ENCODE results near the gene ATP11A.

The ATP11A gene

GRCh38 chr13:112928972-112929782 lies 239.3 kb downstream of the ATP11A start (continued):
- no peak for TF ChIP-seq ZNF549 (tag by site-specific recombination; IDR thresholded peaks at IDR 0.05)
- no peak for TF ChIP-seq CTCF (tag by site-specific recombination; IDR thresholded peaks at IDR 0.05)
- TF ChIP-seq ZNF354C (tag by site-specific recombination; IDR thresholded peaks at IDR 0.05; ENCODE audit: borderline replicate concordance, low read depth): no peak
- no peak for TF ChIP-seq ZNF146 (tag by site-specific recombination; IDR thresholded peaks at IDR 0.05)
- 0 out of 2 replicates have a peak, but pooled peaks have one; percentile 44 for TF ChIP-seq ZNF2 (tag by site-specific recombination; IDR thresholded peaks at IDR 0.05)
- TF ChIP-seq ZNF513 (tag by site-specific recombination; IDR thresholded peaks at IDR 0.05): no peak
- no peak for TF ChIP-seq KLF16 (tag by site-specific recombination; IDR thresholded peaks at IDR 0.05)
- no peak for TF ChIP-seq ZEB2 (tag by site-specific recombination; IDR thresholded peaks at IDR 0.05)
- no peak for TF ChIP-seq KLF8 (tag by site-specific recombination; IDR thresholded peaks at IDR 0.05)
- TF ChIP-seq ZNF791 (tag by site-specific recombination; IDR thresholded peaks at IDR 0.05): no peak
- TF ChIP-seq ZSCAN4 (tag by site-specific recombination; IDR thresholded peaks at IDR 0.05): no peak
- no peak for TF ChIP-seq INSM2 (tag by site-specific recombination; IDR thresholded peaks at IDR 0.05)
- no peak for TF ChIP-seq ZNF433 (tag by site-specific recombination; IDR thresholded peaks at IDR 0.05; ENCODE audit: low read depth)
- no peak for TF ChIP-seq ZNF747 (tag by site-specific recombination; IDR thresholded peaks at IDR 0.05)
- no peak for TF ChIP-seq ZNF629 (tag by site-specific recombination; IDR thresholded peaks at IDR 0.05)
- no peak for TF ChIP-seq ZBTB26 (tag by site-specific recombination; optimal IDR thresholded peaks at IDR 0.05)
- TF ChIP-seq ZNF624 (tag by site-specific recombination; IDR thresholded peaks at IDR 0.05): no peak
- 0 out of 2 replicates have a peak, but pooled peaks have one; percentile 10 for TF ChIP-seq SCRT1 (tag by site-specific recombination; IDR thresholded peaks at IDR 0.05; ENCODE audit: borderline replicate concordance)
- TF ChIP-seq ZNF174 (tag by site-specific recombination; IDR thresholded peaks at IDR 0.05): no peak
- TF ChIP-seq ZNF585B (tag by site-specific recombination; IDR thresholded peaks at IDR 0.05): no peak
- no peak for TF ChIP-seq ZNF488 (tag by site-specific recombination; IDR thresholded peaks at IDR 0.05)
- no peak for TF ChIP-seq OSR2 (tag by site-specific recombination; IDR thresholded peaks at IDR 0.05)
- TF ChIP-seq ZNF311 (tag by site-specific recombination; IDR thresholded peaks at IDR 0.05; ENCODE audit: borderline replicate concordance): no peak
- no peak for TF ChIP-seq ZNF623 (tag by site-specific recombination; IDR thresholded peaks at IDR 0.05)
- TF ChIP-seq ZSCAN30 (tag by site-specific recombination; IDR thresholded peaks at IDR 0.05): no peak
- TF ChIP-seq ZBTB21 (tag by site-specific recombination; IDR thresholded peaks at IDR 0.05): no peak
- no peak for TF ChIP-seq ZNF785 (tag by site-specific recombination; IDR thresholded peaks at IDR 0.05)
- no peak for TF ChIP-seq ZBTB8A (tag by site-specific recombination; IDR thresholded peaks at IDR 0.05)
- TF ChIP-seq ZNF366 (tag by site-specific recombination; conservative IDR thresholded peaks at IDR 0.05): 0 out of 2 replicates have a peak, but pooled peaks have one; percentile 10
- peak; percentile 68 for TF ChIP-seq ZNF335 (tag by site-specific recombination; conservative IDR thresholded peaks at IDR 0.05)

Data from HEK293 (cell line).